ENCODE data around the gene ZNF446.
"Not testable (repeated sequence)": the region's sequence is repeated elsewhere in the genome, so short reads cannot be mapped to it uniquely, and the experiment has no call there.

ZNF446 gene

GRCh38 chr19:58475714-58476497 lies at the start of gene ZNF446:
TSS of gene ZNF446 (plus strand) at chr19:58476352. CDS start at chr19:58477219, 867 bp downstream.
- DNase-seq = peak; percentile 96

GRCh38 chr19:58428617-58429016 lies 47.5 kb upstream of the ZNF446 start:
- DNase-seq = no peak

- no peak for DNase-seq
Observed at GRCh38 chr19:58429745-58430144, 46.4 kb upstream of the ZNF446 start.

GRCh38 chr19:58434217-58434616 lies 41.9 kb upstream of the ZNF446 start:
- no peak for DNase-seq

GRCh38 chr19:58439576-58440554 lies 36.3 kb upstream of the ZNF446 start, which contains the start of gene ZNF132:
TSS of gene ZNF132 (minus strand) at chr19:58440153. CDS start at chr19:58439821, 332 bp downstream.
- peak; percentile 99 for DNase-seq

DNA sequence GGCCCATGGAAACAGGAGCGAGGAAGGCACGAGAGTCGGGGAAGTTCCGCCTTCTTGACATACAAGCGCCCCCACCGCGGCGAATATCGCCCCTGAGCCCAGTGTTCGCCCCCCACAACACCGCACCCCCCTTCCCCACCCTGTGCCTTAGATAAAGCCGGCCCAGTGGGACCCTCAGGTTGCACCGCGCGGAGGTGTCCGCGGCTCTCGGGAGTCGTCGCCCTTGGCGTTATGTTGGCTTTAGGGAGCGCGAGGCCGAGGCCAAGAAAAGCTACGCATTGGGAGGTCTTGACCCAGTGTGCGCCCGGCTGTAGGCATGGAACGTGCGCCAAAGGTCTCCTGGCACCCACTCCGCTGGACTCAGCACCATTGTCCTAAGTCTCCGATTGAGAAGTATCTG lies 35.6 kb upstream of the ZNF446 start:
- DNase-seq = no peak

DNA sequence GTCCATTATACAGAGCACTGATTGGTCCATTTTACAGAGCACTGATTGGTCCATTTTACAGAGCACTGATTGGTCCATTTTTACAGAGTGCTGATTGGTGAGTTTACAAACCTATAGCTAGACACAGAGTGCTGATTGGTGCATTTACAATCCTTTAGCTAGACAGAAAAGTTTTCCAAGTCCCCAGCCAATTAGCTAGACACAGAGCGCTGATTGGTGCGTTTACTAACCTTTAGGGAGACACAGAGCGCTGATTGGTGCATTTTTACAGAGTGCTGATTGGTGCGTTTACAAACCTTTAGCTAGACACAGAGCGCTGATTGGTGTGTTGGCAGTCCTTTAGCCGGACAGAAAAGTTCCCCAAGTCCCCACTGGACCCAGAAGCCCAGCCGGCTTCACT lies 33.2 kb upstream of the ZNF446 start:
- not testable (repeated sequence) for DNase-seq

DNA sequence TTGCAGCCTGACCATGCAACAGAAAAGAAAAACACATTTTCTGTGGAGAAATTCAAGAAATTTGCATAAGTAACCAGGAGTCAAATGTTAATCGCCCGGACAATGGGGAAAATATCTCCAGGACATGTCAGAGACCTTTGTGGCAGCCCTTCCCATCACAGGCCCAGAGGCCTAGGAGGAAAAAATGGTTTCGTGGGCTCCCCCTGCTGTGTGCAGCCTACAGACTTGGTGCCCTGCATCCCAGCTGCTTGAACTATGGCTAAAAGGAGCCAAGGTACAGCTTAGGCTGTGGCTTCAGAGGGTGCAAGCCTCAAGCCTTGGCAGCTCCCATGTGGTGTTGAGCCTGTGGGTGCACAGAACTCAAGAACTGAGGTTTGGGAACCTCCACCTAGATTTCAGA lies 27.3 kb upstream of the ZNF446 start:
- not testable (repeated sequence) for DNase-seq

DNA sequence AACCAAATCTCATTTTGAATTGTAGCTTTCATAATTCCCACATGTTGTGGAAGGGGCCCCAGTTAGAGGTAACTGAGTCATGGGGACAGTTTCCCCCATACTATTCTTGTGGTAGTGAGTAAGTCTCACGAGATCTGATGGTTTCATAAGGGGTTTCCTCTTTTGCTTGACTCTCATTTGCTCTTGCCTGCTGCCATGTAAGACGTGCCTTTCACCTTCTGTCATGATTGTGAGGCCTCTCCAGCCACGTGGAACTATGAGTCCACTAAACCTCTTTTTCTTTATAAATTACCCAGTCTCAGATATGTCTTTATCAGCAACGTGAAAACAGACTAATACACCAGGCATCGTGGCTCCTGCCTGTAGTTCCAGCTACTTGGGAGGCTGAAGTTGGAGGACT lies 26.2 kb upstream of the ZNF446 start:
- not testable (repeated sequence) for DNase-seq

- peak; percentile 58 for DNase-seq
Observed at GRCh38 chr19:58450856-58451357, 25.2 kb upstream of the ZNF446 start.

- peak; percentile 91 for DNase-seq
Observed at GRCh38 chr19:58451358-58452101, 24.6 kb upstream of the ZNF446 start, which contains the start of gene ZNF324B. TSS of gene ZNF324B (plus strand) at chr19:58451622. CDS start at chr19:58453702, 2,080 bp downstream.

DNA sequence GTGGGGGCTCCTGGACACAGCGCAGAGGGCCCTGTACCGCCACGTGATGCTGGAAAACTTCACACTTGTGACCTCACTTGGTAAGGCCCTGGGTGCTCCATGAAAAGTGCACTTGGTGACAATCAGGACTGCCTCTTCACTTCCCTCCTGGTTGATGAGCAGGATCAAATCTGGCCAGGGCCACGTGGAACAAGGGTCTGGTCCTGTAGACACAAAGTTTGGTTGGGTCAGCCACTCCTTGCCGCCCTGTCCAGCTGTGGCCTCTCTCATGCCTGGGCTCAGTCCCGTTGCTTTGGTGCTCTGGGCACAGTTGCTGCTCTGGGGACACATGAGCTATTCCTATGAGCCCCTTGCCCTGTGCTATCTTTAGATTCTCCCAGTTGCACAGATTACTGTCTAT lies 22.4 kb upstream of the ZNF446 start:
- no peak for DNase-seq

DNA sequence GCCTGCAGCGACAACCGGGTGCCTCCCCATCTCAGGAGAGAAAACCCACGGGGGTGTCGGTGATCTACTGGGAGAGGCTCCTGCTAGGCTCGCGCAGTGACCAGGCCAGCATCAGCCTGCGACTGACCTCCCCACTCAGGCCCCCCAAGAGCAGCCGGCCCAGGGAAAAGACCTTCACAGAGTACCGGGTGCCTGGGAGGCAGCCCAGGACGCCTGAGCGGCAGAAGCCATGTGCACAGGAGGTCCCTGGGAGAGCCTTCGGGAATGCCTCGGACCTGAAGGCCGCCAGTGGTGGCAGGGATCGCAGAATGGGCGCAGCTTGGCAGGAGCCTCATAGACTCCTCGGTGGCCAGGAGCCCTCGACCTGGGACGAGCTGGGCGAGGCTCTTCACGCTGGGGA lies 20.8 kb upstream of the ZNF446 start:
- DNase-seq = no peak

DNA sequence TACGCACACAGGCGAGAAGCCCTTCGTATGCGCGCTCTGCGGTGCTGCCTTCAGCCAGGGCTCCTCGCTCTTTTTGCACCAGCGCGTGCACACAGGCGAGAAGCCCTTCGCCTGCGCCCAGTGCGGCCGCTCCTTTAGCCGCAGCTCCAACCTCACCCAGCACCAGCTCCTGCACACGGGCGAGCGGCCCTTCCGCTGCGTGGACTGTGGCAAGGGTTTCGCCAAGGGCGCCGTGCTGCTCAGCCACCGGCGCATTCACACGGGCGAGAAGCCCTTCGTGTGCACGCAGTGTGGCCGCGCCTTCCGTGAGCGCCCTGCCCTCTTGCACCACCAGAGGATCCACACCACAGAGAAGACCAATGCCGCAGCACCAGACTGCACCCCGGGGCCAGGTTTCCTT lies 20.0 kb upstream of the ZNF446 start:
- DNase-seq = no peak

- no peak for DNase-seq
Observed at GRCh38 chr19:58460039-58460438, 16.1 kb upstream of the ZNF446 start.

DNA sequence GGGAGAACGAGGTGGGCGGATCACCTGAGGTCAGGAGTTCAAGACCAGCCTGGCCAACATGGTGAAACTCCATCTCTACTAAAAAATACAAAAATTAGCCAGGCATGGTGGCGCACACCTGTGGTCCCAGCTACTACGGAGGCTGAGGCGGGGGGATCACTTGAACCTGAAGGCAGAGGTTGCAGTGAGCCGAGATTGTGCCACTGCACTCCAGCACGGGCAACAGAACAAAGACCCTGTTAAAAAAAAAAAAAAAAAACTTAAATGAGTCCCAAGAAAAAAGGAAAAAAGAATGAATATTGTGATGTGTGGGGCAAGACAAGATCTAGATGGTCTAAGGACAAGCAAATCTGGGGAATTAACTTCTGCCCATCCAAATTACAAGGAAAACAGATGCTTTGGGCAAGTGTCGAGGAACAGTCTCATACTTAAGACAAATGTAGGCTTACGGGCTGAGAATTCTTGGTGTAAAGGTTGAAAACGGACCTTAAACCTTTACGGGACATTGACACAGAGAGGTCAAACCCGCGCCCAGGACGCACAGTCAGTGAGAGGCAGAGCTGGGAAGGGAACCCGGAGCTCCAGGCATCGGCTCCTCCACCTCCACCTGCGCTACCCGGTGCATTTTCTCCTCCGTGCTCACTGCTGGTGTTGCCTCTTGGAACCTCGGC lies 9.9 kb upstream of the ZNF446 start:
- no peak for DNase-seq

DNA sequence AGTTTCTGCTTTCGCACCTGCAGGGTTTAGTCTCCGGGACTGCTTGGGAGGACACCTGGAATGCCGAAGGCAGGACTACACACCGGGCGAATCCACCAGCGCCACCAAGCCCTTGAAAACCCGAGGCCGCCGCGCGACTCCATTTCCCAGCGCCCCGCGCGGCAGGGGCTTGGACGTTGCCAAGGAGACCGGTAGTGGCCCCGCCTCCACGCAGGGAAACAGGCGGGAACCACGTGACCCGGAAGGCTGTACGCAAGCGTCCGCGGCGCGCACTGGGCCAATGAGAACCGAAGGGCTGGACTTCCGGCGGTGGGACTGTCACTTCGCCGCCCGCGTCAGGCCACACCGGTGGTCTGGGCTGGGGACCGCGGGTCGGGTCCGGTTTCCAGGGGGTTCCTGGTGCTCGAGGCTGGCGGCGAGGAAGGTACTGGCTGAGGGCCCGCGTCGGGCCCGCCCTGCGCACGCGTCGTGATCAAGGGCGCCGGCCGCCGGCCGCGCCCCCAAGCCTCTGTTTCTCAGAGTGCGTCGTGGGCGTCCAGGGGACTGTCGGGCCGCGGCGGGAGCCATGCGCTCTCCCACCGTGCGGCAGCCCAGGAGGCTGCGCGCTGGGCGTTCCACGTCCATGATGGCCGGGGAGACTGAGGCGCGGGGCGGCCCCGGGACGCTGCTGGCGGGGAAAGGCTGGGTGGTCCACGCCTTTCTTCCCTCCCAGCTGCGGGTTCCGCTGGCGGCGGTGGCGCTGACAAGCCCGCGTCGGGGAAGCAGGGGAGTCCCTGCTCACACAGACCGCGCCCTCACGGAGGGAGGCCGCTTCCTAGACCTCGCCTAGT lies 9.2 kb upstream of the ZNF446 start, which contains the start of gene ZNF324:
Gene ZNF324 (plus strand): TSS at position 321 of the 830 bp plus-strand sequence. CDS start 2,106 bp downstream, outside the sequence.
- DNase-seq = peak; percentile 96

GRCh38 chr19:58468216-58468839 lies 7.8 kb upstream of the ZNF446 start:
- DNase-seq = no peak

- no peak for DNase-seq
Observed at GRCh38 chr19:58469241-58470013, 6.7 kb upstream of the ZNF446 start.
